IMR-90 (cell line): ENCODE data around the gene SEMA4D. TPM values are rescaled to one million over a fixed set of nuclear protein-coding genes. Genes with fewer than 3 reads are reported as not detected.

Experiments
- ATAC-seq: fragments of 200-7000 bp; cut with Tn5 transposase; 2 replicates; pipeline ENCODE4 v1.9.1; 2020; ENCODE audit warnings: low read depth, mild to moderate bottlenecking, moderate library complexity
- BruUV-seq: library from RNA; stranded (reverse); fragments of 400-500 nt; replicated peaks from 2 replicates; lab custom pipeline; 2021; lab: Mats Ljungman, UMichigan
- CTCF ChIA-PET: fragments of 300-600 bp; formaldehyde crosslinking; extraction: SDS; loops from one replicate; lab custom pipeline; 2021; ENCODE audit warnings: antibody characterized with exemption; lab: Yijun Ruan, JAX
- POLR2A ChIA-PET: fragments of 300-600 bp; sonication (Branson Sonifier 250); formaldehyde crosslinking; loops from one replicate; lab custom pipeline; 2022; ENCODE audit warnings: antibody characterized with exemption; ENCODE audit not compliant: unreplicated experiment; lab: Charles Lee
- DNase-seq: peaks from one replicate; pipeline ENCODE4 v3.0.0; 2013
- H2AFZ ChIP-seq: replicated peaks from 2 replicates; pipeline ENCODE3; 2013; ENCODE audit warnings: low read length, mild to moderate bottlenecking; ENCODE audit not compliant: poor library complexity
- H2AK5ac ChIP-seq: 2 replicates; pipeline ENCODE4 v1.6.1; 2013; ENCODE audit warnings: low read depth, low read length, inconsistent platforms
- H2AK9ac ChIP-seq: replicated peaks from 2 replicates; pipeline ENCODE3; 2013; ENCODE audit warnings: mild to moderate bottlenecking, low read depth, low read length, moderate library complexity; ENCODE audit not compliant: poor library complexity
- H2BK120ac ChIP-seq: 2 replicates; pipeline ENCODE4 v1.6.1; 2013; ENCODE audit warnings: low read depth, low read length, inconsistent platforms
- H2BK15ac ChIP-seq: 3 replicates; pipeline ENCODE4 v1.6.1; 2013; ENCODE audit warnings: low read depth, low read length, inconsistent platforms
- H2BK20ac ChIP-seq: 2 replicates; pipeline ENCODE4 v1.6.1; 2013; ENCODE audit warnings: low read depth, mild to moderate bottlenecking, inconsistent platforms, low read length, moderate library complexity
- H2BK5ac ChIP-seq: 2 replicates; pipeline ENCODE4 v1.6.1; 2013; ENCODE audit warnings: mild to moderate bottlenecking, low read depth, low read length, inconsistent platforms; ENCODE audit not compliant: poor library complexity, severe bottlenecking
- H3K14ac ChIP-seq: replicated peaks from 2 replicates; pipeline ENCODE4 v1.6.1; 2013; ENCODE audit warnings: low read depth, low read length, inconsistent platforms
- H3K18ac ChIP-seq: 2 replicates; pipeline ENCODE4 v1.6.1; 2013; ENCODE audit warnings: low read depth, low read length, control low read depth
- H3K23ac ChIP-seq: 2 replicates; pipeline ENCODE4 v1.6.1; 2013; ENCODE audit warnings: low read depth, low read length, inconsistent platforms
- H3K27ac ChIP-seq: 2 replicates; pipeline ENCODE4 v1.5.1; 2013; ENCODE audit warnings: mild to moderate bottlenecking, control low read depth, low read length; ENCODE audit not compliant: insufficient read depth
- H3K27me3 ChIP-seq: 2 replicates; pipeline ENCODE4 v1.6.1; 2013; ENCODE audit warnings: low read length; ENCODE audit not compliant: control insufficient read depth, insufficient read depth
- H3K36me3 ChIP-seq: 2 replicates; pipeline ENCODE4 v1.6.1; 2013; ENCODE audit warnings: low read length, mixed read lengths; ENCODE audit not compliant: control insufficient read depth, insufficient read depth
- H3K4ac ChIP-seq: 2 replicates; pipeline ENCODE4 v1.6.1; 2013; ENCODE audit warnings: low read depth, low read length, inconsistent platforms
- H3K4me1 ChIP-seq: 2 replicates; pipeline ENCODE4 v1.6.1; 2013; ENCODE audit warnings: low read length, mixed read lengths; ENCODE audit not compliant: control insufficient read depth, insufficient read depth
- H3K4me2 ChIP-seq: 2 replicates; pipeline ENCODE4 v1.6.1; 2013; ENCODE audit warnings: low read depth, mild to moderate bottlenecking, control low read depth, low read length, moderate library complexity
- H3K4me3 ChIP-seq: 2 replicates; pipeline ENCODE4 v1.5.1; 2013; ENCODE audit warnings: low read depth, mild to moderate bottlenecking, control low read depth, low read length, moderate library complexity; ENCODE audit not compliant: insufficient read depth
- H3K56ac ChIP-seq: 2 replicates; pipeline ENCODE4 v1.6.1; 2013; ENCODE audit warnings: low read length, inconsistent platforms; ENCODE audit not compliant: insufficient read depth; ENCODE audit errors: extremely low read depth
- H3K79me1 ChIP-seq, 2 experiments: 2 replicates each; pipeline ENCODE4 v1.6.1; 2013; ENCODE audit warnings: low read length in 2 of 2, inconsistent platforms in 1 of 2, low read depth in 1 of 2
- H3K9ac ChIP-seq: 2 replicates; pipeline ENCODE4 v1.6.1; 2013; ENCODE audit warnings: low read depth, low read length, control low read depth
- H3K9me1 ChIP-seq: 2 replicates; pipeline ENCODE4 v1.6.1; 2013; ENCODE audit warnings: low read length, inconsistent platforms; ENCODE audit not compliant: insufficient read depth
- H3K9me3 ChIP-seq: 2 replicates; pipeline ENCODE4 v1.6.1; 2013; ENCODE audit warnings: low read length; ENCODE audit not compliant: control insufficient read depth, insufficient read depth
- H4K20me1 ChIP-seq: 2 replicates; pipeline ENCODE4 v1.6.1; 2013; ENCODE audit warnings: low read length, inconsistent platforms; ENCODE audit not compliant: insufficient read depth
- H4K5ac ChIP-seq: 2 replicates; pipeline ENCODE4 v1.6.1; 2013; ENCODE audit warnings: mild to moderate bottlenecking, low read depth, low read length, control low read depth
- H4K8ac ChIP-seq, 2 experiments: 2 replicates each; pipeline ENCODE4 v1.6.1; 2013; ENCODE audit warnings: low read depth in 2 of 2, low read length in 2 of 2, control low read depth in 1 of 2, inconsistent platforms in 1 of 2
- H4K91ac ChIP-seq: 2 replicates; pipeline ENCODE4 v1.6.1; 2013; ENCODE audit warnings: low read depth, low read length, inconsistent platforms; ENCODE audit not compliant: insufficient read depth
- BHLHE40 ChIP-seq: fragments of 150-350 bp; IDR thresholded peaks from 2 replicates; pipeline ENCODE4 v1.6.1; 2016; ENCODE audit warnings: mild to moderate bottlenecking, low read depth, low read length
- CEBPB ChIP-seq: IDR thresholded peaks from 2 replicates; pipeline ENCODE4 v1.6.1; 2012; ENCODE audit warnings: low read depth, low read length, improper control_type of control experiment
- CHD1 ChIP-seq: IDR thresholded peaks from 2 replicates; pipeline ENCODE4 v1.6.1; 2012; ENCODE audit warnings: low read depth, low read length, improper control_type of control experiment
- ELK1 ChIP-seq: fragments of 150-350 bp; IDR thresholded peaks from 2 replicates; pipeline ENCODE4 v1.6.1; 2016; ENCODE audit warnings: low read depth, mild to moderate bottlenecking, low read length, moderate library complexity, borderline replicate concordance
- MAFK ChIP-seq: IDR thresholded peaks from 2 replicates; pipeline ENCODE4 v1.6.1; 2012; ENCODE audit warnings: low read depth, low read length, improper control_type of control experiment
- MAZ ChIP-seq: IDR thresholded peaks from 2 replicates; pipeline ENCODE4 v1.6.1; 2012; ENCODE audit warnings: low read depth, mild to moderate bottlenecking, low read length, improper control_type of control experiment, moderate library complexity, borderline replicate concordance
- MXI1 ChIP-seq: IDR thresholded peaks from 2 replicates; pipeline ENCODE4 v1.6.1; 2012; ENCODE audit warnings: low read depth, mild to moderate bottlenecking, low read length, moderate library complexity, borderline replicate concordance
- NFE2L2 ChIP-seq: fragments of 150-350 bp; IDR thresholded peaks from 2 replicates; pipeline ENCODE4 v1.6.1; 2016; ENCODE audit warnings: low read depth, mild to moderate bottlenecking, low read length
- POLR2A ChIP-seq: IDR thresholded peaks from 2 replicates; pipeline ENCODE4 v1.6.1; 2012; ENCODE audit warnings: mild to moderate bottlenecking, low read depth, low read length
- RAD21 ChIP-seq: IDR thresholded peaks from 2 replicates; pipeline ENCODE4 v1.6.1; 2012; ENCODE audit warnings: low read length, improper control_type of control experiment
- RFX5 ChIP-seq: IDR thresholded peaks from 2 replicates; pipeline ENCODE4 v1.8.0; 2012; ENCODE audit warnings: low read depth, mild to moderate bottlenecking, low read length, moderate library complexity
- SMC3 ChIP-seq: fragments of 150-350 bp; IDR thresholded peaks from 2 replicates; pipeline ENCODE4 v1.6.1; 2016; ENCODE audit warnings: low read depth, mild to moderate bottlenecking, antibody characterized with exemption, low read length, moderate library complexity
- USF2 ChIP-seq: fragments of 150-350 bp; IDR thresholded peaks from 2 replicates; pipeline ENCODE4 v1.6.1; 2017; ENCODE audit warnings: mild to moderate bottlenecking, antibody characterized with exemption, low read length, low read depth
- WGBS, 2 experiments: methylation state at CpG; one replicate each; pipeline versions ENCODE4 v1.1.5 to v1.1.7; 2013; ENCODE audit warnings: missing lambda C conversion rate in 2 of 2; ENCODE audit not compliant: insufficient read length in 1 of 2; ENCODE audit errors: extremely low coverage in 2 of 2; 5-methylcytosine and 5-hydroxymethylcytosine counted together
- dilution Hi-C: fragments of 300-500 bp; cut with HindIII; formaldehyde crosslinking; loops from one replicate; pipeline ENCODE4 v1.14.3; 2018; ENCODE audit warnings: low sequenced_read_pairs; ENCODE audit not compliant: unreplicated experiment
- in situ Hi-C: fragments of 300-500 bp; cut with MboI; formaldehyde crosslinking; loops from 3 replicates; pipeline ENCODE4 v1.14.3; 2019; ENCODE audit warnings: low sequenced_read_pairs, inconsistent platforms, mixed read lengths
- intact Hi-C: fragments of 100-400 bp; cut with micrococcal nuclease; formaldehyde crosslinking; loops from 2 replicates; pipeline ENCODE4 v1.10.0; 2022
- polyA plus RNA-seq, 3 experiments: library from polyadenylated mRNA; depleted of rRNA; stranded (reverse); fragments of >200 nt; gene quantifications; 2 replicates each; pipeline ENCODE4 v1.2.3, GENCODE V29; 2012; ENCODE audit warnings: low replicate concordance in 1 of 3
- total RNA-seq: library from RNA; depleted of rRNA; stranded (reverse); fragments of >200 nt; gene quantifications from 2 replicates; pipeline ENCODE4 v1.2.3, GENCODE V29; 2012
- TF ChIP-seq, protein P1 (sequence below): conservative IDR thresholded peaks from 2 replicates; pipeline ENCODE4 v1.5.1; 2012; ENCODE audit warnings: mild to moderate bottlenecking, low read depth, low read length, improper control_type of control experiment

The SEMA4D gene
- total and polyA plus RNA-seq, 2 of the 4 experiments (the other 2 are of a cell fraction): 0.90 to 1.5 TPM

DNA sequence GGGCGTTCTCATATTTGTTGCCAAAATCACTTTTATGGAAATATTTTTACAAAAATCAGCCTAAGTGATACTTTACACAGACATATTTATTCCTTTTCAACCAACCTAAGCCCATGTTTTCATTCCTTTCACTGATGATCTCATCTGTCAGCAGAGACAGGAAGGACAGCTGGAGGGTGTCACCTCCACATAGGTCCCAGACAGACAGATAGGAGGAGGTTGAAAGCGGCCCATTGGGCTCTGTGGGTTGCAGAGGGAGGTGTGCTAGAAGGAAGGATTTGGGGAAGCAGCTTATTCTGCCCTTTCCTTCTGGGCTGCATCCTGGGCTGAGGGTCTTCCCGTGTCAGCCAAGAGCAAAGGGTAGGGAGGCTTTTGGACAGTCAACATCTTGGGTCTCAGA, 26.0 kb upstream of the SEMA4D start:
- H2AFZ ChIP-seq: no peak overlapping the region
- H4K5ac ChIP-seq: no peak overlapping the region
- no peak overlapping the region for H3K4ac ChIP-seq
- no peak overlapping the region for H3K14ac ChIP-seq
- ATAC-seq (no peak; the same call in 1 of the 2 replicates), DNase-seq (no peak)
- no peaks in the 10 kb centered on the region for H3K79me1 ChIP-seq
- H2BK15ac ChIP-seq: no peak overlapping the region
- H2BK5ac ChIP-seq: no peak overlapping the region
- peaks cover 4% of the 10 kb centered on the region; the same call in 1 of the 2 replicates for H3K4me1 ChIP-seq
- H3K4me3 ChIP-seq: no peak overlapping the region
- no peak overlapping the region; the same call in 1 of the 2 replicates for H3K4me2 ChIP-seq
- CTCF ChIA-PET: interaction anchor here (0.6 to 0.9 kb wide), 2 partner anchors 13 to 23 kb away, joined by 3 read pairs; no protein-coding TSS in a partner anchor
- H3K56ac ChIP-seq: no peak overlapping the region
- no CpG with 5 or more reads among the region's 3 CpGs for WGBS, 2 experiments
- H3K18ac ChIP-seq: no peak overlapping the region; the same call in 1 of the 2 replicates
- in situ Hi-C loops (no loop called here), dilution Hi-C loops (no loop called here), intact Hi-C loops (no loop called here)
- H3K9me3 ChIP-seq: peaks cover 3% of the 10 kb centered on the region; the same call in 1 of the 2 replicates
- POLR2A ChIA-PET: no interaction called here
- H3K23ac ChIP-seq: no peak overlapping the region
- no peak overlapping the region for H2BK20ac ChIP-seq
- H4K8ac ChIP-seq: no peak overlapping the region
- H3K27me3 ChIP-seq: peaks cover 15% of the 10 kb centered on the region
- H2AK5ac ChIP-seq: no peak overlapping the region
- H2BK120ac ChIP-seq: no peak overlapping the region
- no peak overlapping the region for H3K9ac ChIP-seq
- H3K9me1 ChIP-seq: no peaks in the 10 kb centered on the region
- no peaks in the 10 kb centered on the region; the same call in 1 of the 2 replicates for H4K20me1 ChIP-seq
- H4K91ac ChIP-seq: no peak overlapping the region
- no TSS peak for BruUV-seq
- TF ChIP-seq MAFK (no peak), BHLHE40 (no peak), CEBPB (no peak), CHD1 (no peak), RFX5 (no peak), RAD21 (no peak), SMC3 (no peak), POLR2A (no peak), NFE2L2 (no peak), MAZ (no peak), MXI1 (no peak), USF2 (no peak), ELK1 (no peak)
- TF ChIP-seq, protein P1, sequence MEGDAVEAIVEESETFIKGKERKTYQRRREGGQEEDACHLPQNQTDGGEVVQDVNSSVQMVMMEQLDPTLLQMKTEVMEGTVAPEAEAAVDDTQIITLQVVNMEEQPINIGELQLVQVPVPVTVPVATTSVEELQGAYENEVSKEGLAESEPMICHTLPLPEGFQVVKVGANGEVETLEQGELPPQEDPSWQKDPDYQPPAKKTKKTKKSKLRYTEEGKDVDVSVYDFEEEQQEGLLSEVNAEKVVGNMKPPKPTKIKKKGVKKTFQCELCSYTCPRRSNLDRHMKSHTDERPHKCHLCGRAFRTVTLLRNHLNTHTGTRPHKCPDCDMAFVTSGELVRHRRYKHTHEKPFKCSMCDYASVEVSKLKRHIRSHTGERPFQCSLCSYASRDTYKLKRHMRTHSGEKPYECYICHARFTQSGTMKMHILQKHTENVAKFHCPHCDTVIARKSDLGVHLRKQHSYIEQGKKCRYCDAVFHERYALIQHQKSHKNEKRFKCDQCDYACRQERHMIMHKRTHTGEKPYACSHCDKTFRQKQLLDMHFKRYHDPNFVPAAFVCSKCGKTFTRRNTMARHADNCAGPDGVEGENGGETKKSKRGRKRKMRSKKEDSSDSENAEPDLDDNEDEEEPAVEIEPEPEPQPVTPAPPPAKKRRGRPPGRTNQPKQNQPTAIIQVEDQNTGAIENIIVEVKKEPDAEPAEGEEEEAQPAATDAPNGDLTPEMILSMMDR: no peak
- no peaks in the 10 kb centered on the region for H3K36me3 ChIP-seq
- H2AK9ac ChIP-seq: no peak overlapping the region
- H3K27ac ChIP-seq: no peak overlapping the region
